Aorta (tissue), 5 donors: ENCODE results near the gene AKR1A1. TPM values are rescaled to one million over a fixed set of nuclear protein-coding genes. Genes with fewer than 3 reads are reported as not detected.

Experiments
- ATAC-seq: fragments of 200-7000 bp; cut with Tn5 transposase; one replicate; pipeline ENCODE4 v1.9.1; 2022; ENCODE audit warnings: moderate library complexity; ENCODE audit not compliant: low FRiP score
- DNase-seq, 2 donors: peaks; one replicate each; pipeline ENCODE4 v3.0.0-alpha.2; 2020
- H3K27ac ChIP-seq, 2 donors: one replicate each; pipeline ENCODE4 v1.5.1; 2013; ENCODE audit warnings: low read length in 2 of 2, mild to moderate bottlenecking in 2 of 2, moderate library complexity in 2 of 2, control low read depth in 1 of 2, inconsistent platforms in 1 of 2, low read depth in 1 of 2
- H3K27me3 ChIP-seq, 2 donors: one replicate each; pipeline ENCODE4 v1.6.1; 2013; ENCODE audit warnings: control low read depth in 1 of 2, low read length in 1 of 2, mild to moderate bottlenecking in 1 of 2, moderate library complexity in 1 of 2; ENCODE audit not compliant: insufficient read depth in 2 of 2, control insufficient read depth in 1 of 2
- H3K36me3 ChIP-seq, 2 donors: one replicate each; pipeline ENCODE4 v1.6.1; 2013; ENCODE audit warnings: control low read depth in 1 of 2, low read length in 1 of 2, mild to moderate bottlenecking in 1 of 2; ENCODE audit not compliant: insufficient read depth in 2 of 2, control insufficient read depth in 1 of 2
- H3K4me1 ChIP-seq, 2 donors: one replicate each; pipeline ENCODE4 v1.6.1; 2013; ENCODE audit warnings: low read length in 2 of 2, control low read depth in 1 of 2, mild to moderate bottlenecking in 1 of 2, moderate library complexity in 1 of 2; ENCODE audit not compliant: insufficient read depth in 2 of 2, control insufficient read depth in 1 of 2
- H3K4me3 ChIP-seq, 2 donors: one replicate each; pipeline ENCODE4 v1.5.1; 2013; ENCODE audit warnings: low read length in 2 of 2, control low read depth in 1 of 2, mild to moderate bottlenecking in 1 of 2
- H3K9me3 ChIP-seq: one replicate; pipeline ENCODE4 v1.6.1; 2013; ENCODE audit warnings: mild to moderate bottlenecking, low read length; ENCODE audit not compliant: control insufficient read depth
- WGBS, 2 donors: extraction: QIAGEN DNeasy Blood & Tissue Kit; methylation state at CpG; one replicate each; pipeline ENCODE4 v1.1.7; 2013; 5-methylcytosine and 5-hydroxymethylcytosine counted together
- intact Hi-C, 2 donors: fragments of 100-400 bp; cut with DNase I; formaldehyde crosslinking; loops; one replicate each; pipeline versions ENCODE4 v1.14.2 to v1.15.0; 2022
- polyA plus RNA-seq, 2 donors: library from polyadenylated mRNA; stranded (reverse); fragments of 200-250 nt; gene quantifications; one replicate each; pipeline ENCODE4 v1.2.3, GENCODE V29; 2013
- total RNA-seq, 2 donors: library from RNA; stranded (reverse); fragmentation: NEBNext Ultra II Directional; extraction: Animal tissue kit (Norgen Biotek cat#: 25700); gene quantifications; one replicate each; pipeline ENCODE4 v1.2.1, GENCODE V29; 2021
- donor health status: healthy with polysubstance abuse.
- donor health status: Bipolar disorder and iron deficiency.
- donor health status: DM: no; HTN: no; CAD: no.
- donor health status: DM: no; HTN: no; CAD: no.
- donor health status: DM: yes; HTN: yes; CAD: no.

The AKR1A1 gene
- total and polyA plus RNA-seq, 4 donors, result 102 to 140 (median 128) TPM

DNA sequence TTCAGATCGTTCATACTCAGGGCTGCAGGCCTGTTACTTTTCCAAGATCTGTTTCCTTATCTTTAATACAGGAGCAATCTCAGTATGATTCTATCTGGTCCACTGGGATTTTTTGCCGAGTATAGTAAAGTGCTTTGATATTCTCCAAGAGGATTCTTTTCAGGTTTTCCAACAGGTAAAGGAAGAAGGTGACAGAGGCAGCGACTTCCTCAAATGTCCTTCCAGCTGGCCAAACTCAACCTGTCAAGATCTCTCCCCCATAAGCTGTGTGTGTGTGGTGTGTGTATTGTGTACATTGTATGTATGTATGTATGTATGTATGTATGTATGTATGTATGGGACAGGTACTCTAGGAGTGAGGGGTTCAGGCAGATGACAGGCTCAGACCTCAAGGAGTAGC, 1.1 kb downstream of the AKR1A1 start:
- Histone ChIP-seq H3K4me1 (no peaks in the 10 kb centered on the region), H3K27ac (no peak overlapping the region), H3K9me3 (no peaks in the 10 kb centered on the region), H3K4me3 (peak overlapping the region; percentile 61 to 92), H3K36me3 (no peaks in the 10 kb centered on the region), H3K27me3 (no peaks in the 10 kb centered on the region)
- DNase-seq (no peak), ATAC-seq (no peak)
- 11 to 15% methylated on average over 3 of the region's 3 CpGs for WGBS, 2 donors
- intact Hi-C loops, result loop anchor here in 1 of 2 donors (2.0 kb wide), 1 partner anchor 29 kb away; no protein-coding TSS in a partner anchor

DNA sequence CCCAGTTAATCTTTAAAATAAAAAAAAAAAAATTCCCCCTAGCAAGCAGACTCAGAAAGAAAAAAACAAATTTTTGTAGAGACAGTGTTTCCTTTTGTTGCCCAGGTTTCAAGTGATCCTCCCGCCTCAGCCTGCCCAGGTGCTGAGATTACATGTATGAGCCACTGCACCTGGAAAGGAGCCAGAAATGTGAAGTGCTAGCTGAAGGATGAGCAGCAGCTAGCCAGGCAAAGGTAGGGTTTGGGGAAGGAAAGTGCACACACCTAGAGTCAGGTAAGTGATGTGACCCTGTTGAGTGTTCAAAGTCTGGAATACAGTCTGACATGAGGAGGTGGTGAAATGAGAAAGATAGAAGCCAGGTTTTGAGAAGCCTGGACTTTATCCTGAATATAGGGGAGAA, 1.7 kb downstream of the AKR1A1 start:
- no peak for ATAC-seq
- Histone ChIP-seq H3K9me3 (no peaks in the 10 kb centered on the region), H3K27me3 (no peaks in the 10 kb centered on the region), H3K4me1 (no peaks in the 10 kb centered on the region), H3K27ac (no peak overlapping the region), H3K4me3 (no peak overlapping the region), H3K36me3 (no peaks in the 10 kb centered on the region)
- WGBS, 2 donors, result 75 to 84% methylated on average over 1 of the region's 1 CpG
- intact Hi-C loops, result no loop called here
- peak in 1 of 2 donors; percentile 31 for DNase-seq

DNA sequence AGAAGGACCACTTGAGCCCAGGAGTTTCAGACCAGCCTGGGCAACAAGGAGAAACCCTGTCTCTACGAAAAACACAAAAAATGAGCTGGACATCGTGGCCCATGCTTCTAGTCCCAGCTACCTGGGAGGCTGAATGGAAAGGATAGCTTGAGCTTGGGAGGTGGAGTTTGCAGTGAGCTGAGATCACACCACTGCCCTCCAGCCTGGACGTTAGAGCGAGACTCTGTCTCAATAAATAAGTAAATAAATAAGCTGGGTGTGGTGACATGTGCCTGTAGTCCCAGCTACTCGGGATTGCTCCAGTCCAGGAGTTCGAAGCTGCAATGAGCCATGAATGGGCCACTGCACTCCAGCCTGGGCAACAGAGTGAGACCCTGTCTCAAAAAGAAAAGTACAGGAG, 3.6 kb downstream of the AKR1A1 start:
- H3K27me3 ChIP-seq, result no peaks in the 10 kb centered on the region
- H3K27ac ChIP-seq, result no peak overlapping the region
- intact Hi-C loops, result no loop called here
- 83 to 84% methylated on average over 6 of the region's 6 CpGs for WGBS, 2 donors
- DNase-seq, result peak in 1 of 2 donors; percentile 22
- no peaks in the 10 kb centered on the region for H3K4me1 ChIP-seq
- no peaks in the 10 kb centered on the region for H3K36me3 ChIP-seq
- ATAC-seq, result no peak
- H3K9me3 ChIP-seq, result no peaks in the 10 kb centered on the region
- no peak overlapping the region for H3K4me3 ChIP-seq

DNA sequence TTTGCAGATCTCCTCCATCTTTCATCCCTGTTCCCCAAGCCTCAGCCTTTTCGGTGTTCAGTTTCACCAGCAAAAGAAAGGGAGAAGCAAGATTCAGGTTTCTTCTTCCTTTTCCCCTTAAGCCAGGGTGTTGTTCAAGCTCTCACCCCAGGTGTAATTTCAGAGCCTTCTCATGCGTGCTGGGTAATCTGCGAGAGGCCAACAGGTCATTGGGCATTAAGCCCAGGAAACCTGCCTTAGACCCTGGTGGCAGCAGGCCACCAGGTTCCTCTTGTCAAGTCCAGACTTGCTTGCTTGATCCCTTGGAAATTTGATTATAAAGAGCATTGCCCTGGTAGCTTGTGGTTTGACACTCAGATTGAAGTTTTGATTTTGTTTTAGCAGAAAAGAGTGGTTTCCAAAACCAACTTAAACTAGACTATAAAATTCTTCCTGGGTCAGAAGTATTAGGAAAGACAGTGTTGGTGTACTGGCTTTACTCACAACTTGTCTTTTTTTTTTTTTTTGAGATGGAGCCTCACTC, 6.9 kb downstream of the AKR1A1 start:
- Histone ChIP-seq H3K27ac (no peak overlapping the region), H3K4me1 (no peaks in the 10 kb centered on the region), H3K36me3 (peaks cover 0 to 3% of the 10 kb centered on the region in 2 donors), H3K9me3 (no peaks in the 10 kb centered on the region), H3K4me3 (no peak overlapping the region), H3K27me3 (no peaks in the 10 kb centered on the region)
- 63 to 77% methylated on average over 3 of the region's 3 CpGs for WGBS, 2 donors
- ATAC-seq, result no peak
- DNase-seq, result peak in 1 of 2 donors; percentile 4
- intact Hi-C loops, result no loop called here

DNA sequence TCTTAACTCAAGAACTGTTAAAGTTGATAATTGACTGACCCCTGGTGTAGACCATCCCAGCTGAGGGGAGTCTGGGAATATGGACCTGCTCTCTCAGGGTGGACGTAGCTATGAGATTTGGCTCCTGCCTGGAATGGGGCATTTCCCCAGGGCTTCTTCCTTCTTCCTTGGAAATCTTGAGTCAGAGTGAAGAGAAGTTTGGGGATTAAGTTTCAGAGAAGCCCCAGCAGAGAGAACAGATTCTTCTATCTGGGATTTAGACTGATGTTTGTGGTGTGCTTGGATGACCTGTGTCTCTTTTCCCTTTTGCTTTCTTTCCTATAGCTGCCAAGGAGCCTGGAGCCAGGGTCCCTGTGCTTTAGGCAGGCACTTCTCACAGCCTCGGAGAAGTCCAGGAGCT, 13.2 kb downstream of the AKR1A1 start:
- H3K27me3 ChIP-seq, result no peaks in the 10 kb centered on the region
- peaks cover 0 to 14% of the 10 kb centered on the region in 2 donors for H3K36me3 ChIP-seq
- DNase-seq (peak in 1 of 2 donors; percentile 38), ATAC-seq (no peak)
- no peaks in the 10 kb centered on the region for H3K9me3 ChIP-seq
- no peak overlapping the region for H3K4me3 ChIP-seq
- intact Hi-C loops, result no loop called here
- 83 to 86% methylated on average over 2 of the region's 2 CpGs for WGBS, 2 donors
- H3K27ac ChIP-seq, result no peak overlapping the region
- H3K4me1 ChIP-seq, result no peaks in the 10 kb centered on the region

DNA sequence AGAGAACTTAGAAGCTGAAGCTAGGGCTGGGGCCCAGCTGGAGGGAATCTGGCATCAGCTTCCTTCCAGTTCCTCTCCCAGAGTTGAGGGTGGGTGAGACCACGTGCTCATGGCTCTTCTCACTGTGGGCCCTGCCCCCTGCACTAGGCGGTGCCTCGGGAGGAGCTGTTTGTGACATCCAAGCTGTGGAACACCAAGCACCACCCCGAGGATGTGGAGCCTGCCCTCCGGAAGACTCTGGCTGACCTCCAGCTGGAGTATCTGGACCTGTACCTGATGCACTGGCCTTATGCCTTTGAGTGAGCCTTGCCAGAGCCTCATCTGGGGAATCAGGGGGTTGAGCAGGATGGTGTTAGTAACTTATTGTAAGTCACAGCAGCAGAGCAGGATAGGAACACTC, 16.1 kb downstream of the AKR1A1 start:
- peak; percentile 71 to 75 for DNase-seq
- Histone ChIP-seq H3K9me3 (no peaks in the 10 kb centered on the region), H3K4me3 (no peak overlapping the region), H3K36me3 (peaks cover 0 to 13% of the 10 kb centered on the region in 2 donors), H3K4me1 (no peaks in the 10 kb centered on the region), H3K27me3 (no peaks in the 10 kb centered on the region), H3K27ac (no peak overlapping the region)
- WGBS, 2 donors, result 74 to 81% methylated on average over 5 of the region's 5 CpGs
- intact Hi-C loops, result no loop called here
- ATAC-seq, result peak; percentile 68

DNA sequence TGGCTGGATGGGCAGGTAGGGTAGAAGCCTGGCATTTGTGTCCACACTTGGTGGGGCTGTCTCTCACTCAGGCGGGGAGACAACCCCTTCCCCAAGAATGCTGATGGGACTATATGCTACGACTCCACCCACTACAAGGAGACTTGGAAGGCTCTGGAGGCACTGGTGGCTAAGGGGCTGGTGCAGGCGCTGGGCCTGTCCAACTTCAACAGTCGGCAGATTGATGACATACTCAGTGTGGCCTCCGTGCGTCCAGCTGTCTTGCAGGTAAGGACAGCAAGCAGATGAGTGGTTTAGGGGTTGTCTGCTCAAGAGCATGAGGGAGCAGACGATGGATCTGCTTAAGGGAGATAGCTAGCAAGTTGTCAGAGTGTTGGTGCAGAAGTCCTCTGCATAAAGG, 17.3 kb downstream of the AKR1A1 start:
- DNase-seq (peak in 1 of 2 donors; percentile 19), ATAC-seq (no peak)
- Histone ChIP-seq H3K4me1 (no peaks in the 10 kb centered on the region), H3K36me3 (peaks cover 0 to 11% of the 10 kb centered on the region in 2 donors), H3K27me3 (no peaks in the 10 kb centered on the region), H3K27ac (no peak overlapping the region), H3K9me3 (no peaks in the 10 kb centered on the region), H3K4me3 (no peak overlapping the region)
- intact Hi-C loops, result no loop called here
- 77 to 81% methylated on average over 7 of the region's 7 CpGs for WGBS, 2 donors

DNA sequence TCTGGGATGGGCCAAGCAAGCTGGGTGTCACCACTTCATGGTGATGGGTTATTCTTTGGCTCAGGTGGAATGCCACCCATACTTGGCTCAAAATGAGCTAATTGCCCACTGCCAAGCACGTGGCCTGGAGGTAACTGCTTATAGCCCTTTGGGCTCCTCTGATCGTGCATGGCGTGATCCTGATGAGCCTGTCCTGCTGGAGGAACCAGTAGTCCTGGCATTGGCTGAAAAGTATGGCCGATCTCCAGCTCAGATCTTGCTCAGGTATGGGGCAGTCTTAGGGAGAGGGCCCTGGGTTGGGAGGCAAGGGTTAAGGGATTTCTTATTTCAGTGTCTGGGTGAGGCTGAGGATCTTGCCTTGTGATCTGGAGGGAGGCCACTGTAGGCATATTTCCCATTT, 17.8 kb downstream of the AKR1A1 start:
- no peak overlapping the region for H3K4me3 ChIP-seq
- no peaks in the 10 kb centered on the region for H3K9me3 ChIP-seq
- intact Hi-C loops, result no loop called here
- peaks cover 0 to 11% of the 10 kb centered on the region in 2 donors for H3K36me3 ChIP-seq
- DNase-seq, result peak in 1 of 2 donors; percentile 9
- H3K4me1 ChIP-seq, result no peaks in the 10 kb centered on the region
- WGBS, 2 donors, result 78 to 81% methylated on average over 4 of the region's 4 CpGs
- ATAC-seq, result no peak
- H3K27me3 ChIP-seq, result no peaks in the 10 kb centered on the region
- no peak overlapping the region for H3K27ac ChIP-seq

DNA sequence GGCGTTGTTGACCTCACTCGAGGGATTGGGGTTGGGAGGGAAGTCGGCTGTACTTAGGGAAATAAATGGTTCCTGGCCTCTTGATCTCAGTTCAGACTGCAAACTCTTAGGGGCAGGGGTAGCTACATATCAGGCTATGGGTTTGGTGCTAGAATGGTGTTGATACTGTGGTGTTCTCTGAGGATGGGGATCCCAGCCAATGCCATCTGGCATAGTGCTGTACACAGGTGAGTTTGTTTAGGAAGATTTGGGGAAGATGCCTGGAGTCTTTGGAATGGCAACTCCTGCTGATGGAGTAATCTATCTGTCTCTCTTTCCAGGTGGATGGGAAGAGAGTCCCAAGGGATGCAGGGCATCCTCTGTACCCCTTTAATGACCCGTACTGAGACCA, 18.9 kb downstream of the AKR1A1 start:
- WGBS, 2 donors, result 29 to 39% methylated on average over 4 of the region's 4 CpGs
- DNase-seq (no peak), ATAC-seq (no peak)
- H3K9me3 ChIP-seq, result no peaks in the 10 kb centered on the region
- no peak overlapping the region for H3K4me3 ChIP-seq
- intact Hi-C loops, result no loop called here
- H3K27me3 ChIP-seq, result no peaks in the 10 kb centered on the region
- peak overlapping the region in 1 of 2 donors; percentile 33 for H3K27ac ChIP-seq
- H3K4me1 ChIP-seq, result no peaks in the 10 kb centered on the region
- H3K36me3 ChIP-seq, result peaks cover 0 to 11% of the 10 kb centered on the region in 2 donors
